Activated CD4-positive, alpha-beta T cell treated with anti-CD3 and anti-CD28 coated beads, Interleukin-2, amount 50 U/mL, for 48 hours (primary cell): Measurements from ENCODE around the gene ZNF521.

Experiments used
- DNase-seq, 2 experiments: peaks; one replicate each; pipeline ENCODE4 v3.0.0-alpha.2; 2020

Gene ZNF521

DNA sequence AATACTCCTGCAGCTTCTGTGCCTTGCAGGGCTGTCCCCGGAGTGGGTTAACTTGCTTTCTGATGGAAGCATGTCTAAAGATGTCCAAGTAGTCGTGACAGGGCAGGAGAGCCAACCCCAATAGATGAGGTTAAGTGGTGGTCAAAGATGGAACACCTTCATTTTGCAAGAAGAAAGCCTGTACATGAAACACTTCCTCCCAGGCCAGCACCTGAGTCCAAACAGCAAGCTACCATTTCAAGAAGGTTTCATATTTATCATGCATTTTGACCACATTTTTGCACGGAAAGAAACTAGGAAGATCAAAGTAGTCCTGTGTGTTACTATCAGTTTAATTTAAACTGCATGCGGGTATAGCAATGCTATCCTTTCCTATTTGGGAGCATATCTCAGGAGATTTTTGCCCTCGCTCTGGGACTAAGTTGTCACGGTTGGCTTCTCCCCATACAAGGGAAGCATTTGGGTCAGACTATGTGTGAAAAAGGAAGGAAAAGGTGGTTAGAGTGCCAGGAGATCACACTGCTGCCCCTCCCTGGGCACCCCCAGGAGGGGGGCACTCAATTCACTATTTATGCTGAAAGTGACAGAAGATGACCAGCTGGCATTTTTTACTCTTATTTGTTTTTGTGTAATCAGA, 187.6 kb downstream of the ZNF521 start:
- DNase-seq: no peak

- no peak for DNase-seq
Measured at GRCh38 chr18:25153426-25153825, 198.5 kb downstream of the ZNF521 start.

DNA sequence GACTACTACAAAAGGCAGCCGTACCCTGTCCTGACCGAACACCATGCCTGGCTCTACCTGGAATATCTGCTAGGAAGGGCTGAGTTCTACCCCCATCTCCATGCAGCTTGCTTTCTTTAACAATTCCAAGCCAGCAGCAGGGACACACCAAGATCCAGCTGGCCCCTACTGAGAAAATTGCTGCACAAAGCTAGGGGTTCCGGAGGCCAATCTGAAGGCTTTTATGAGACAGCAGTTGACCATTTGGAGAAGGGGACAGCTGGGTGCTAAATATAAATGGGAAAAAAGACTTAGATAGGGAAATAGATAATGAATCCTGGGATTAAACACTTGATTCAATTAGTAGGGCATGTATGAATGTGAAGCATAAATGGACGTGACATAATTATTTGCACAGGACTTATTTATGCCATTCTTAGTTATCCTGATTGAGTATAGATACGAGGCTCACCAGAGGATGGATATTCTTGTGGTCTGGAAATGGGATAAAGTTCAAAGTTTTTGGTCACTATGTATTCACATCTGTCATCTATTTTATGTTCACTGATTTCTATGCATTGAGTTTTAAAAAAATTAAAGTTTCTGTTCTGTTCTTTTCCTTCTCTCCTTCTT, 204.0 kb downstream of the ZNF521 start:
- DNase-seq: no peak

DNA sequence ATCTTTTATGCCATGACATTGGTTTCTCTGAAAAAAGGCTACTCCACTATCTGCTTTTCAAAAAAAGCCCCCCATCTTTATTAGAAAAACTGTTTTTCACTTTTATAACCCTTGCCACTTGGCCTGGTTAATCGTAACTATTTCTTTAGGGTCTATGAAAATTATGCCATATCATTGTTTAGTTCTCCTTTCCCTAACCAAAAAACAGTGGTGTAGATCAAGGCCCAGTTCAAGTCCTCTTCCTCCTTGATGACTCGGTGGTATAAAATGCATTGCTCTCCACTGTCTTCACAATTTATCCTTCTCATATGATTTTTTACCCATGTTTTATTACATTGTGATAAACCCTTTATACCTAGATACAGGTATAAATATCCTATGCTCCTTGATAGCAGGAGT, 205.5 kb downstream of the ZNF521 start:
- DNase-seq: no peak

- DNase-seq: no peak
Measured at GRCh38 chr18:25145731-25146511, 206.0 kb downstream of the ZNF521 start.

- DNase-seq: no peak
Measured at GRCh38 chr18:25144820-25145219, 207.1 kb downstream of the ZNF521 start.

- DNase-seq: no peak
Measured at GRCh38 chr18:25141886-25142285, 210.1 kb downstream of the ZNF521 start.

- DNase-seq: no peak
Measured at GRCh38 chr18:25141399-25141798, 210.6 kb downstream of the ZNF521 start.

DNA sequence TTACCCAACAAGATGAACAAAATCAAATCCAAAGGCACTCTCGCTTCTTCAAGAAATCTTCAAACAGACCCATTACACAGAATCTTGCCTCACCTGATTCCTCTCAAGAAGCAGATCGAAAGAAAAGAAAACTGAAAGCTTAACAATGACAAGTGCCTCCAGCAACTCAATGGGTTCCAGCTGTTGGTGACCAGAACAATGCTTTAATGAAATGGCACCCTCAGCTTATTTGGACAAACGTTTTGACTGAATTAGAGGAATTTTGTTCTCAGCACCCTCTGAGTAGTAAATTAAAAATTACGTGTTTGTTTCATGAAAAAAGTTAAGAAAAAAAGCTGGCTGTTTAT, 211.0 kb downstream of the ZNF521 start:
- DNase-seq: no peak

GRCh38 chr18:25140124-25140961, 211.6 kb downstream of the ZNF521 start:
- no peak for DNase-seq

DNA sequence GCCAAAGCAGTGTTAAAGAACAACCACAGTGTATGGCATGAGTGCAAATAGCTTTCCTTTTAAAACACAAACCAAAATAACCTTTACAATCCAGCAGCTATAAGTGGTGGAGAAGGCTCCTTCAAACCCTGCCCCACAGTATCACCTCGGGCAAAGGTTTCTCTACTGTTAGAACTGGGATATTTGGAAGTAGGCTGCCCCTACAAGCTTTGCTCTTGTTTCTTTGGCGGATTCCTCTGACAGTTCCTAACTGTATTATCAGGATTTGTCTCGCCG, 214.8 kb downstream of the ZNF521 start:
- DNase-seq: no peak

GRCh38 chr18:25136416-25137196, 215.4 kb downstream of the ZNF521 start:
- DNase-seq: no peak

DNA sequence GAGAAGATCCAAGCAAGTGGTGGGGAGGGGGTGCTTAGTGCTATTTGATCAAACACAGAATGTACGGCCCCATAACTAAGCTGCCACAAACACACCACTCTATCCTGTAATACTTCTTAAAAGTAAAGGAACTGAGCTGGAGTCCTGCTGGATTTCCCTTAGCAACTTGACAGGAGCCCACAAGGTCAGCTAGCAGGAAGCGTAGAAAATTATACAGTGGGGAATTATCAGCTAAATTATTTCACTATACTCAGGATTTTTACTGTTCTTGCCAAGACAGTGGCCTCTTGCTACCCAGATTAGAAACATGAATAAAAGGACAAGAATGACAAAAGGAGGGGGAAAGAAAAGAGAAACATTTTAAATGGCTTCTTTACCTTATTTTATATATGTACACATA, 217.1 kb downstream of the ZNF521 start:
- no peak for DNase-seq

DNA sequence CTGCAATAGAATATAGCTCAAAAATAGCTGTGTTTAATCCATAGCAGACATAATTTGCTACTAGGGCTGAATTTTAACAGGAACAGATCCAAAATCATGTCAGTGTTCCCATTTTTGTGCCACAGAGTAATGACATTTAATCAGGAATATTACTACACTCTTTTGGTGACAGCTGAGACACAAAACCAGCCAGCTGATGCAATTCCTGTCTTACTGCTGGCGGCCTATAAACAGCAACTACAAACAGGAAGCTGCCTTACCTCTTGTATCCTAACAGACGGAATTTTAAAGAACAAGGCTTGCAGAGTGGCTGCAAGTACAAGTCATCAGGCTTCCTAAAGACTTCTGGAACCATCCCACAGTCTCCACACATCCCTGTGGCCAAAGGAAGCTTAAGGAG, 218.1 kb downstream of the ZNF521 start:
- no peak for DNase-seq

- DNase-seq: no peak
Measured at GRCh38 chr18:25132786-25133496, 219.0 kb downstream of the ZNF521 start.

GRCh38 chr18:25126751-25127150, 225.2 kb downstream of the ZNF521 start:
- no peak for DNase-seq

- no peak for DNase-seq
Measured at GRCh38 chr18:25125680-25126079, 226.3 kb downstream of the ZNF521 start.

- DNase-seq: no peak
Measured at GRCh38 chr18:25123438-25124232, 228.3 kb downstream of the ZNF521 start.

DNA sequence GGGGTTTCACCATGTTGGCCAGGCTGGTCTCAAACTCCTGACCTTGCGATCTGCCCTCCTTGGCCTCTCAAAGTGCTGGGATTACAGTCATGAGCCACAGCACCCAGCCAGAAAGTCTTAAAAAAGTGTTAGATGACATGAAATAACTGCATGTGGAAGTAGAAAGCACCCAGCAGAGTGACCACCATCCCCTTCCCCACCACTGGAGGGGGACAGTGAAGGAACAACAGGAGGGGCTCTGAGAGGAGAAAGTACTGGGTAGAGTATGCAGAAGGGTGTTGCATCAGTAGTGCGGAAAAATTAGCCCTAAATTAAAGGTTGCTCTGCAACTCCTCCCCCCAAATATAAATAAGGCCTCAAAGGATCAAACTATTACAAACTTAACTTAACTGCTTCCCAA, 230.5 kb downstream of the ZNF521 start:
- DNase-seq: no peak

DNA sequence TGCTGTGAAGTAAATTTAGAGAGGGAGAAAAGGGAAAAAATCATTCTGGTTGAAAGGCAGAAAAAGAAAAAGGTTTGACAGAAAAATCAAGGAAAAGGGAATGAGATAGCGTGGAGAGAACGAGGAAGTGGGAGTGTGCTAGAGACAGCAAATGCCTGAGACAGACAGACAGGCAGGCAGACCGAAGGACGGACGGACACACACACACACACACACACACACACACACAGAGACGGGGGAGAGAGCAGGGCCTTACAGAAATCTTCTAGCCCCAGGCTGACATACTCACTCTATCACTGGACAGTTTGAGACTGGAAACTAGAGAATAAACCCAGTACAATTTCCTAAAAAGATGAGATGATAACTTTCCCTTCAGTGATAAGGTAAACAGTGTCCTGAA, 238.4 kb downstream of the ZNF521 start:
- no peak for DNase-seq

DNA sequence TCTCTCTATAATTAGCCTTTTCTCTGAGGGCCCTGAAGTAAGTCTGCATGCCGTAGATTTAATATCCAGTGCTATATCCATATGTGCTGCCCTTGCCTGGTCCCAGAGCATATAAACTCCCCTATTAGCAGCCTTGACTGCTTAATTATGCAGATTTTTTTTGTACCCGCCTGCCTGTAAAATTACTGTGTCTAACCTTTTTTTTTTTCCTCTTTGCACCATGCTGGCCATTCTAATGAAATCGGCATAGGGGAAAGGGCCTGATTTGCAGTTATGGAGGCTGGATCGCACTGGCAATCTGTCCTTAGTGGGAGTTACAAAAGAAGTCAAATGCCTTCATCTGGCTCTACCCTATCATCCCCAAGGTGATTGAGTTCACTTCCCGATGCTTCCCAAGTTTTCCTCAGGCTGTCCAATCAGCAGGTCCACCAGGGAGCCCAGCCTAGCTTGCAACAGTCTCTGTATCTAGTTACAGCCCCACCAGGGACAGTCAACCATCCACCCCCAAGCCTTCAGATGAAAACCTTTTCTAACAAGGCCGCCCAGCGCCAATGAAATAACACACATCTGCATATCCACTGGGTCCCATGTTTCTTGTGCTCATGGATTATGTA, 239.0 kb downstream of the ZNF521 start:
- DNase-seq: no peak
